C4-2B (cell line): Measurements from ENCODE around the gene ASXL2.

Source experiments
- CTCF ChIP-seq: fragments of 450-650 bp; conservative IDR thresholded peaks from 2 replicates; pipeline ENCODE4 v1.5.1; 2017; ENCODE audit warnings: mild to moderate bottlenecking
- ZFX ChIP-seq: fragments of 450-650 bp; IDR thresholded peaks from 2 replicates; pipeline ENCODE4 v1.6.1; 2017

GRCh38 chr2:25772078-25772477 is 106.2 kb downstream of the ASXL2 start:
- no peak for TF ChIP-seq CTCF
- no peak for TF ChIP-seq ZFX
